HCT116 (cell line): ENCODE results near the gene OR5T3. TPM values are rescaled to one million over a fixed set of nuclear protein-coding genes. Genes with fewer than 3 reads are reported as not detected.

Experiments
- ATAC-seq: fragments of 200-7000 bp; cut with Tn5 transposase; 2 replicates; pipeline ENCODE4 v1.9.1; 2020; ENCODE audit warnings: mild to moderate bottlenecking, moderate library complexity
- BruUV-seq: library from RNA; stranded (reverse); fragments of 400-500 nt; replicated peaks from 2 replicates; lab custom pipeline; 2021; lab: Mats Ljungman, UMichigan
- CTCF ChIA-PET: fragments of 300-600 bp; sonication (Branson Sonifier 250); formaldehyde crosslinking; loops from one replicate; lab custom pipeline; 2021; ENCODE audit warnings: antibody characterized with exemption; lab: Charles Lee
- POLR2A ChIA-PET: fragments of 300-600, 350-600 bp; sonication (Branson Sonifier 250); formaldehyde crosslinking; loops from one replicate; lab custom pipeline; 2021; ENCODE audit warnings: antibody characterized with exemption; lab: Charles Lee
- RAD21 ChIA-PET, 2 experiments: fragments of 300-600 bp; sonication (Branson Sonifier 250); formaldehyde crosslinking; loops; one replicate each; lab custom pipeline; 2023; ENCODE audit warnings: low total read pairs in 2 of 2; ENCODE audit not compliant: uncharacterized antibody in 2 of 2, unreplicated experiment in 2 of 2, low non-redundant PET in 1 of 2; lab: Charles Lee
- DNase-seq: peaks from one replicate; pipeline ENCODE4 v3.0.0-alpha.2; 2010; ENCODE audit warnings: low read depth, low spot score
- H2AFZ ChIP-seq: fragments of 200-600 bp; shearing (Covaris generic), sonication (generic); 2 replicates; pipeline ENCODE4 v1.6.1; 2017; ENCODE audit warnings: low read depth, mixed run types, mixed read lengths, antibody characterized with exemption, low read length; ENCODE audit not compliant: poor library complexity, severe bottlenecking
- H3K27ac ChIP-seq: 2 replicates; pipeline ENCODE4 v1.5.1; 2012; ENCODE audit warnings: low read depth, low read length
- H3K27me3 ChIP-seq: fragments of 200-600 bp; sonication (generic); 2 replicates; pipeline ENCODE4 v1.6.1; 2016; ENCODE audit warnings: mixed run types, low read length, mixed read lengths; ENCODE audit not compliant: insufficient read depth
- H3K36me3 ChIP-seq, 2 experiments: fragments of 200-500 bp in 1 of 2; fragments of 200-600 bp in 1 of 2; sonication (Bioruptor generic) in 1 of 2; sonication (generic) in 1 of 2; 2 replicates each; pipeline versions ENCODE4 v1.5.1 to v1.6.1; 2014 to 2016; ENCODE audit warnings: low read length in 2 of 2, inconsistent platforms in 1 of 2, mixed read lengths in 1 of 2, mixed run types in 1 of 2; ENCODE audit not compliant: insufficient read depth in 2 of 2, control insufficient read depth in 1 of 2
- H3K4me1 ChIP-seq, 2 experiments: fragments of 200-600 bp in 1 of 2; sonication (generic) in 1 of 2; 2 replicates each; pipeline versions ENCODE4 v1.5.1 to v1.6.1; 2012 to 2017; ENCODE audit warnings: low read length in 2 of 2, inconsistent platforms in 1 of 2, mild to moderate bottlenecking in 1 of 2, mixed read lengths in 1 of 2, mixed run types in 1 of 2, moderate library complexity in 1 of 2; ENCODE audit not compliant: insufficient read depth in 2 of 2, control insufficient read depth in 1 of 2
- H3K4me2 ChIP-seq: fragments of 200-600 bp; sonication (generic); 2 replicates; pipeline ENCODE4 v1.6.1; 2017; ENCODE audit warnings: mixed run types, low read length, mixed read lengths
- H3K4me3 ChIP-seq, 2 experiments: fragments of 200-600 bp in 1 of 2; sonication (generic) in 1 of 2; replicated peaks in 1 of 2; 2 replicates each; pipeline ENCODE4 v1.5.1; 2011 to 2016; ENCODE audit warnings: low read length in 2 of 2, control low read depth in 1 of 2, low read depth in 1 of 2, mild to moderate bottlenecking in 1 of 2, mixed read lengths in 1 of 2, mixed run types in 1 of 2
- H3K79me2 ChIP-seq: fragments of 200-600 bp; sonication (generic); 2 replicates; pipeline ENCODE4 v1.6.1; 2017; ENCODE audit warnings: mild to moderate bottlenecking, mixed run types, low read length, moderate library complexity, mixed read lengths; ENCODE audit not compliant: insufficient read depth
- H3K9ac ChIP-seq: fragments of 200-600 bp; sonication (generic); 2 replicates; pipeline ENCODE4 v1.6.1; 2016; ENCODE audit warnings: low read length, mixed read lengths
- H3K9me2 ChIP-seq: fragments of 200-600 bp; sonication (generic), shearing (Covaris generic); 2 replicates; pipeline ENCODE4 v1.6.1; 2017; ENCODE audit warnings: mixed run types, mild to moderate bottlenecking, moderate library complexity; ENCODE audit not compliant: insufficient read depth
- H3K9me3 ChIP-seq, 2 experiments: fragments of 200-500 bp in 1 of 2; fragments of 200-600 bp in 1 of 2; sonication (Bioruptor generic) in 1 of 2; sonication (generic) in 1 of 2; 2 replicates each; pipeline ENCODE4 v1.6.1; 2014 to 2017; ENCODE audit warnings: low read length in 2 of 2, mixed read lengths in 2 of 2, inconsistent platforms in 1 of 2, low read depth in 1 of 2, mild to moderate bottlenecking in 1 of 2, mixed run types in 1 of 2, moderate library complexity in 1 of 2; ENCODE audit not compliant: control insufficient read depth in 1 of 2, insufficient read depth in 1 of 2
- H4K20me1 ChIP-seq: fragments of 200-600 bp; sonication (generic), shearing (Covaris generic); 2 replicates; pipeline ENCODE4 v1.6.1; 2017; ENCODE audit warnings: mixed run types, mild to moderate bottlenecking, moderate library complexity; ENCODE audit not compliant: insufficient read depth
- ATF3 ChIP-seq: IDR thresholded peaks from 2 replicates; pipeline ENCODE4 v1.6.1; 2012
- CBX3 ChIP-seq: IDR thresholded peaks from 2 replicates; pipeline ENCODE4 v1.6.1; 2012; ENCODE audit warnings: low read depth
- CEBPB ChIP-seq: IDR thresholded peaks from 2 replicates; pipeline ENCODE4 v1.6.1; 2012; ENCODE audit warnings: low read depth
- CTCF ChIP-seq, 3 experiments: fragments of 200-600 bp in 1 of 3; sonication (generic) in 1 of 3; IDR thresholded peaks in 2 of 3; conservative IDR thresholded peaks in 1 of 3; 2 replicates each; pipeline ENCODE4 v1.5.1; 2012 to 2017; ENCODE audit warnings: low read depth in 2 of 3, low read length in 2 of 3, antibody characterized with exemption in 1 of 3, borderline replicate concordance in 1 of 3, control low read depth in 1 of 3, mild to moderate bottlenecking in 1 of 3, mixed read lengths in 1 of 3, mixed run types in 1 of 3, moderate library complexity in 1 of 3; ENCODE audit not compliant: insufficient read depth in 1 of 3
- EGR1 ChIP-seq: IDR thresholded peaks from 2 replicates; pipeline ENCODE4 v1.6.1; 2012; ENCODE audit warnings: low read depth
- ELF1 ChIP-seq: IDR thresholded peaks from 2 replicates; pipeline ENCODE4 v1.6.1; 2012; ENCODE audit warnings: low read depth, borderline replicate concordance
- EZH2 ChIP-seq: fragments of 200-600 bp; sonication (generic); IDR thresholded peaks from 2 replicates; pipeline ENCODE4 v1.6.1; 2017; ENCODE audit warnings: antibody characterized with exemption, mixed run types
- EZH2phosphoT487 ChIP-seq: fragments of 200-600 bp; IDR thresholded peaks from 2 replicates; pipeline ENCODE4 v1.6.1; 2018; ENCODE audit warnings: antibody characterized with exemption, borderline replicate concordance
- JUND ChIP-seq: IDR thresholded peaks from 2 replicates; pipeline ENCODE4 v1.6.1; 2012
- POLR2AphosphoS5 ChIP-seq: IDR thresholded peaks from 2 replicates; pipeline ENCODE4 v1.6.1; 2011; ENCODE audit warnings: mild to moderate bottlenecking, low read depth, low read length, moderate library complexity
- RAD21 ChIP-seq: IDR thresholded peaks from 2 replicates; pipeline ENCODE4 v1.6.1; 2012; ENCODE audit warnings: low read depth, mild to moderate bottlenecking
- SIN3A ChIP-seq: IDR thresholded peaks from 2 replicates; pipeline ENCODE4 v1.6.1; 2012; ENCODE audit warnings: low read depth
- SP1 ChIP-seq: IDR thresholded peaks from 2 replicates; pipeline ENCODE4 v1.6.1; 2012; ENCODE audit warnings: low read depth
- SRF ChIP-seq: IDR thresholded peaks from 2 replicates; pipeline ENCODE4 v1.6.1; 2012; ENCODE audit warnings: low read depth
- TCF7L2 ChIP-seq: IDR thresholded peaks from 2 replicates; pipeline ENCODE4 v1.7.0; 2011; ENCODE audit warnings: borderline replicate concordance, inconsistent platforms; ENCODE audit not compliant: insufficient read depth, insufficient read length; ENCODE audit errors: extremely low read depth
- YY1 ChIP-seq: IDR thresholded peaks from 2 replicates; pipeline ENCODE4 v1.6.1; 2011; ENCODE audit warnings: low read length, low read depth, moderate library complexity, mild to moderate bottlenecking; ENCODE audit not compliant: insufficient replicate concordance; ENCODE audit errors: extremely low read depth
- ZFX ChIP-seq: fragments of 450-650 bp; IDR thresholded peaks from 2 replicates; pipeline ENCODE4 v1.6.1; 2017
- ZNF274 ChIP-seq: fragments of 200-500 bp; sonication (Bioruptor generic); IDR thresholded peaks from 2 replicates; pipeline ENCODE4 v1.6.1; 2014; ENCODE audit warnings: mild to moderate bottlenecking, low read depth, low read length, inconsistent platforms
- intact Hi-C: fragments of 100-400 bp; cut with micrococcal nuclease; formaldehyde crosslinking; loops from 2 replicates; pipeline ENCODE4 v1.10.0; 2022
- total RNA-seq: library from RNA; stranded (reverse); gene quantifications from one replicate; pipeline ENCODE4 v1.2.1, GENCODE V29; 2021; ENCODE audit not compliant: unreplicated experiment
- TF ChIP-seq, protein P1 (sequence below): IDR thresholded peaks from 2 replicates; pipeline ENCODE4 v1.6.1; 2012; ENCODE audit warnings: low read depth
- TF ChIP-seq, protein P2 (sequence below): IDR thresholded peaks from 2 replicates; pipeline ENCODE4 v1.6.1; 2011; ENCODE audit warnings: mild to moderate bottlenecking, low read length, moderate library complexity; ENCODE audit not compliant: insufficient replicate concordance; ENCODE audit errors: extremely low read depth

OR5T3 gene
- total RNA-seq, 1 experiment from 2014 or later = not detected

DNA sequence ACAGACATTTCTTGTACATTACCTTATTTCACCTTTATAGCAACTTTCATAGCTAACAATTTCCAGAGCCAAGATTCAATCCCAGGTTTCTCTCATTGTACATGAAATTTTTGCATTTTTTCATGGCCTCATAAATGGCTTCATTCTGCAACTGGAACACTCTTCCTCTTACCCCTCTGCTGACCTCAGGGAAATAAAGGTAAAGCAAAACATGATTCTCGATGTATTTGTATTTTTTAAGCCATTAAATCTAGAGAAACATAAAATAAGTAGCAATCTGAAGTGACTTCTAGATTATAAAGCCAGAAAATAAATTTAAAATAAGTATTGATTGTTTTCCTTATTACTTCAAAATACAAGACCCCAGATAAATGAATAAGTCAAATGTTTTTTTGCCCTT, 17.9 kb upstream of the OR5T3 start, which contains the start of gene OR5T2:
Gene OR5T2, minus strand, starts transcription at position 101 of the 400 bp plus-strand sequence. CDS start 1,193 bp downstream, outside the sequence.
- Histone ChIP-seq H3K27me3 (no peaks in the 10 kb centered on the region), H3K9me2 (no peaks in the 10 kb centered on the region), H3K9ac (no peak within 1 kb of the TSS), H3K9me3 (peaks cover 14 to 24% of the 10 kb centered on the region in 2 experiments; a peak in 2 of 4 replicates), H3K4me3 (no peak within 1 kb of the TSS), H3K79me2 (no peaks in the 10 kb centered on the region), H3K4me2 (no peak within 1 kb of the TSS), H3K27ac (no peak within 1 kb of the TSS), H3K4me1 (no peaks in the 10 kb centered on the region), H4K20me1 (no peaks in the 10 kb centered on the region), H2AFZ (no peak within 1 kb of the TSS), H3K36me3 (no peaks in the 10 kb centered on the region)
- no peak for ATAC-seq
- POLR2A ChIA-PET = no interaction called here
- RAD21 ChIA-PET = no interaction called here
- no peak for DNase-seq
- BruUV-seq = no TSS peak
- CTCF ChIA-PET = no interaction called here
- intact Hi-C loops = no loop called here
- TF ChIP-seq EZH2 = no peak
- TF ChIP-seq, protein P1, sequence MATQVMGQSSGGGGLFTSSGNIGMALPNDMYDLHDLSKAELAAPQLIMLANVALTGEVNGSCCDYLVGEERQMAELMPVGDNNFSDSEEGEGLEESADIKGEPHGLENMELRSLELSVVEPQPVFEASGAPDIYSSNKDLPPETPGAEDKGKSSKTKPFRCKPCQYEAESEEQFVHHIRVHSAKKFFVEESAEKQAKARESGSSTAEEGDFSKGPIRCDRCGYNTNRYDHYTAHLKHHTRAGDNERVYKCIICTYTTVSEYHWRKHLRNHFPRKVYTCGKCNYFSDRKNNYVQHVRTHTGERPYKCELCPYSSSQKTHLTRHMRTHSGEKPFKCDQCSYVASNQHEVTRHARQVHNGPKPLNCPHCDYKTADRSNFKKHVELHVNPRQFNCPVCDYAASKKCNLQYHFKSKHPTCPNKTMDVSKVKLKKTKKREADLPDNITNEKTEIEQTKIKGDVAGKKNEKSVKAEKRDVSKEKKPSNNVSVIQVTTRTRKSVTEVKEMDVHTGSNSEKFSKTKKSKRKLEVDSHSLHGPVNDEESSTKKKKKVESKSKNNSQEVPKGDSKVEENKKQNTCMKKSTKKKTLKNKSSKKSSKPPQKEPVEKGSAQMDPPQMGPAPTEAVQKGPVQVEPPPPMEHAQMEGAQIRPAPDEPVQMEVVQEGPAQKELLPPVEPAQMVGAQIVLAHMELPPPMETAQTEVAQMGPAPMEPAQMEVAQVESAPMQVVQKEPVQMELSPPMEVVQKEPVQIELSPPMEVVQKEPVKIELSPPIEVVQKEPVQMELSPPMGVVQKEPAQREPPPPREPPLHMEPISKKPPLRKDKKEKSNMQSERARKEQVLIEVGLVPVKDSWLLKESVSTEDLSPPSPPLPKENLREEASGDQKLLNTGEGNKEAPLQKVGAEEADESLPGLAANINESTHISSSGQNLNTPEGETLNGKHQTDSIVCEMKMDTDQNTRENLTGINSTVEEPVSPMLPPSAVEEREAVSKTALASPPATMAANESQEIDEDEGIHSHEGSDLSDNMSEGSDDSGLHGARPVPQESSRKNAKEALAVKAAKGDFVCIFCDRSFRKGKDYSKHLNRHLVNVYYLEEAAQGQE = no peak
- TF ChIP-seq SP1 = no peak
- no peak for TF ChIP-seq SIN3A
- TF ChIP-seq CEBPB = no peak
- TF ChIP-seq, protein P2, sequence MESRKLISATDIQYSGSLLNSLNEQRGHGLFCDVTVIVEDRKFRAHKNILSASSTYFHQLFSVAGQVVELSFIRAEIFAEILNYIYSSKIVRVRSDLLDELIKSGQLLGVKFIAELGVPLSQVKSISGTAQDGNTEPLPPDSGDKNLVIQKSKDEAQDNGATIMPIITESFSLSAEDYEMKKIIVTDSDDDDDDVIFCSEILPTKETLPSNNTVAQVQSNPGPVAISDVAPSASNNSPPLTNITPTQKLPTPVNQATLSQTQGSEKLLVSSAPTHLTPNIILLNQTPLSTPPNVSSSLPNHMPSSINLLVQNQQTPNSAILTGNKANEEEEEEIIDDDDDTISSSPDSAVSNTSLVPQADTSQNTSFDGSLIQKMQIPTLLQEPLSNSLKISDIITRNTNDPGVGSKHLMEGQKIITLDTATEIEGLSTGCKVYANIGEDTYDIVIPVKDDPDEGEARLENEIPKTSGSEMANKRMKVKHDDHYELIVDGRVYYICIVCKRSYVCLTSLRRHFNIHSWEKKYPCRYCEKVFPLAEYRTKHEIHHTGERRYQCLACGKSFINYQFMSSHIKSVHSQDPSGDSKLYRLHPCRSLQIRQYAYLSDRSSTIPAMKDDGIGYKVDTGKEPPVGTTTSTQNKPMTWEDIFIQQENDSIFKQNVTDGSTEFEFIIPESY = no peak
- no peak for TF ChIP-seq ELF1
- TF ChIP-seq ZFX = no peak
- TF ChIP-seq RAD21 = no peak
- no peak for TF ChIP-seq ATF3
- no peak for TF ChIP-seq YY1
- TF ChIP-seq CTCF (IDR thresholded peaks at IDR 0.05 in 2 of 3, conservative IDR thresholded peaks at IDR 0.05 in 1 of 3; ENCODE audit: borderline replicate concordance in 1 of 3, insufficient read depth in 1 of 3, low read depth in 2 of 3, low read length in 2 of 3) = no peak
- no peak for TF ChIP-seq CBX3
- no peak for TF ChIP-seq EZH2phosphoT487
- no peak for TF ChIP-seq TCF7L2
- no peak for TF ChIP-seq SRF
- no peak for TF ChIP-seq ZNF274
- no peak for TF ChIP-seq POLR2AphosphoS5
- no peak for TF ChIP-seq JUND
- no peak for TF ChIP-seq EGR1
